Ectodermal cell (in vitro differentiated cells): ENCODE data around the gene JAZF1.

Source experiments
- H3K27ac ChIP-seq: 2 replicates; pipeline ENCODE4 v1.7.0; 2013; ENCODE audit warnings: mild to moderate bottlenecking, low read depth, low read length; ENCODE audit not compliant: insufficient read depth, poor library complexity, severe bottlenecking
- H3K27me3 ChIP-seq: 2 replicates; pipeline ENCODE4 v1.7.0; 2013; ENCODE audit warnings: mild to moderate bottlenecking, low read length; ENCODE audit not compliant: insufficient read depth, control insufficient read depth, poor library complexity, severe bottlenecking
- H3K36me3 ChIP-seq: one replicate; pipeline ENCODE4 v1.7.0; 2013; ENCODE audit warnings: low read length; ENCODE audit not compliant: control insufficient read depth, insufficient read depth
- H3K4me1 ChIP-seq: one replicate; pipeline ENCODE4 v1.7.0; 2013; ENCODE audit warnings: low read length; ENCODE audit not compliant: control insufficient read depth, insufficient read depth
- H3K4me3 ChIP-seq: 2 replicates; pipeline ENCODE4 v1.7.0; 2013; ENCODE audit warnings: low read depth, low read length, control low read depth; ENCODE audit not compliant: insufficient read depth
- H3K9me3 ChIP-seq: 2 replicates; pipeline ENCODE4 v1.7.0; 2013; ENCODE audit warnings: mild to moderate bottlenecking, low read length, moderate library complexity; ENCODE audit not compliant: control insufficient read depth
- WGBS, 2 experiments: methylation state at CpG; one replicate each; pipeline ENCODE4 v1.1.7; 2013; ENCODE audit warnings: missing lambda C conversion rate in 2 of 2; 5-methylcytosine and 5-hydroxymethylcytosine counted together

Gene JAZF1

GRCh38 chr7:27875061-27875460 is 305.5 kb downstream of the JAZF1 start:
- Histone ChIP-seq H3K27ac (no peak overlapping the region), H3K27me3 (no peaks in the 10 kb centered on the region), H3K36me3 (no peaks in the 10 kb centered on the region), H3K4me1 (no peaks in the 10 kb centered on the region), H3K9me3 (no peaks in the 10 kb centered on the region), H3K4me3 (no peak overlapping the region)
- WGBS, 2 experiments = 94% methylated on average over 9 of the region's 9 CpGs

GRCh38 chr7:27873981-27874957 is 306.3 kb downstream of the JAZF1 start:
- Histone ChIP-seq H3K36me3 (no peaks in the 10 kb centered on the region), H3K27ac (no peak overlapping the region), H3K27me3 (no peaks in the 10 kb centered on the region), H3K9me3 (no peaks in the 10 kb centered on the region), H3K4me1 (no peaks in the 10 kb centered on the region), H3K4me3 (no peak overlapping the region)
- 88 to 91% methylated on average over 13 of the region's 13 CpGs for WGBS, 2 experiments

- no peaks in the 10 kb centered on the region for H3K36me3 ChIP-seq
- H3K27me3 ChIP-seq = no peaks in the 10 kb centered on the region
- H3K4me1 ChIP-seq = no peaks in the 10 kb centered on the region
- H3K4me3 ChIP-seq = no peak overlapping the region
- H3K27ac ChIP-seq = no peak overlapping the region
- no peaks in the 10 kb centered on the region for H3K9me3 ChIP-seq
- WGBS, 2 experiments = 88 to 94% methylated on average over 16 to 17 of the region's 17 CpGs
Measured at GRCh38 chr7:27872356-27873275, 308.0 kb downstream of the JAZF1 start.

DNA sequence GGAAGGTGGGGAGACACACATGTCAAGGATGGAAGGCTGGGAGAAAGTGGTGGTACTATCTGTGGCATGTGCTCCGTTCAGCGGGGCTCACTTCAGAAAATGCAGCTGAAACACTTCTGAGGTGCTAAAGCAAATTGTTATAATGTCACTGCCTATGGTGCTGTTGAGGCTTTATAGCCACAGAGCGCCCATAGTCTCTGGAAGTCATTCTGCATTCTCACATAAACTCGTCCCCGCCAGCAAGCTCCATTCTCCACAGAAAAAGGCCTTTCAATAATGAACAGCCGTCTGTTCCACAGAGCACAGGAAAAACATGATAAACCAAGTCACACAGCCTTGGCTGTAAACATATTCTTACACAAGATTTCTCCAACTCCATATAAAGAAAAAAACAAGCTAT is 308.7 kb downstream of the JAZF1 start:
- Histone ChIP-seq H3K27ac (no peak overlapping the region), H3K4me1 (no peaks in the 10 kb centered on the region), H3K27me3 (no peaks in the 10 kb centered on the region), H3K36me3 (no peaks in the 10 kb centered on the region), H3K9me3 (no peaks in the 10 kb centered on the region), H3K4me3 (no peak overlapping the region)
- 84 to 87% methylated on average over 6 of the region's 6 CpGs for WGBS, 2 experiments

DNA sequence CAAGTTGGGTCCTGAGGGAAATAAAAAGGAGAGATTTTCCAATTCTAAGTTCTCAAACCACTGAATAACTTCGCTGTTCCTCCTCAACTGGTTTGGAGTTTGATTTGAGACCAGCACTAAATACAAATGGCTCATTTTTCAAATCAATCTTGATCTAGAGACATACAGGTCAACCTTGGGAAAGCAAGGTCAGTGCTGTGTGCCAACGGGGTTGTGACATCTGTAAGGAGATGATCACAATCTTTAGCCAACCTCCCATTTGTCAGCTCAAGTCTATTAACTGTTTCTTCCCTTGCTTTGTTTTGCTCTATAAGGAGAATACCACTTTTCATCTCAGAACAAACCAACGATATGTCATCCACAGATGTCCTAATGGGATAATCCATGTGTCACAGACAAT is 309.5 kb downstream of the JAZF1 start:
- Histone ChIP-seq H3K4me3 (no peak overlapping the region), H3K9me3 (no peaks in the 10 kb centered on the region), H3K36me3 (no peaks in the 10 kb centered on the region), H3K4me1 (no peaks in the 10 kb centered on the region), H3K27me3 (no peaks in the 10 kb centered on the region), H3K27ac (no peak overlapping the region)
- 89 to 95% methylated on average over 3 of the region's 3 CpGs for WGBS, 2 experiments

DNA sequence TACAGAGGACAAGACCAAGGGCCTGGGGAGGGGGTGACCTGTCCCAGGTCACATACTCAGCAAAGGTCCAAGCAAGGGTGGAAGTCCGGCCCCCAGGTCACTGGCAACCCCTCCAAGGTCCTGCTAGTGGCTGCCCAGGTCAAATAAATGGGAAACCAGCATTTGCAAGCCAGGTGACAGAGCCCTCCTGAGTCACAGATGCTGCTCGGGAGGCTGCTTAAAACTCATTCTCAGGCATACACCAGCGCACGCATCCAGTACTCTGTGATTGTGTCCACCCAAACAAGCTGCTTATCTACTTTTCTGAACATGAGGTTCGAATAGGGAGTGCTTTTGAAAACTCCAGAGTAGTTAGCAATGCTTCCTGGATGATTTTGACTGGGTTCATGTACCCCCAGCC is 310.0 kb downstream of the JAZF1 start:
- no peaks in the 10 kb centered on the region for H3K27me3 ChIP-seq
- no peak overlapping the region for H3K4me3 ChIP-seq
- no peak overlapping the region for H3K27ac ChIP-seq
- no peaks in the 10 kb centered on the region for H3K36me3 ChIP-seq
- 96 to 97% methylated on average over 5 of the region's 5 CpGs for WGBS, 2 experiments
- no peaks in the 10 kb centered on the region for H3K4me1 ChIP-seq
- H3K9me3 ChIP-seq = no peaks in the 10 kb centered on the region

DNA sequence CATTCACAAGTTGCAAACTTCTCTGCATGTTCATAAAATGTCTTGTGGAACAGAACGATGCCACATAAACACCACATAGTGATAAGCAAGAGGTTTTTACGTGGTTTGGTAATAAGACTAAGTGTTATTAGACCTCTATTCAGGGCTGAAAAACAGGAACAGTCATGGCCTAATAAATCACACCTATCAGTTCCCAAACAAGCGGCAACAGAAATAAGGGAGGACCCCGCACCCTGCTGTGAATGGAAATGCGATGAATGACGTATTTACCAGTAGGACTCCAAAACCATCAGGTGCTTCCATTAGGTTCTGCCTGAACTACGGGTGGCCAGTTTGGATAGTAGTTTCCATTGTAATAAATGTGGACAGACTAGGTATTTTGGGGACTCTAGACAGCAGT is 311.5 kb downstream of the JAZF1 start:
- Histone ChIP-seq H3K4me3 (no peak overlapping the region), H3K4me1 (no peaks in the 10 kb centered on the region), H3K27me3 (no peaks in the 10 kb centered on the region), H3K27ac (no peak overlapping the region), H3K9me3 (no peaks in the 10 kb centered on the region), H3K36me3 (no peaks in the 10 kb centered on the region)
- WGBS, 2 experiments = 93 to 95% methylated on average over 5 to 7 of the region's 7 CpGs

GRCh38 chr7:27868131-27868550 is 312.5 kb downstream of the JAZF1 start:
- Histone ChIP-seq H3K9me3 (no peaks in the 10 kb centered on the region), H3K4me3 (no peak overlapping the region), H3K27me3 (no peaks in the 10 kb centered on the region), H3K36me3 (no peaks in the 10 kb centered on the region), H3K27ac (no peak overlapping the region), H3K4me1 (no peaks in the 10 kb centered on the region)
- WGBS, 2 experiments = 91 to 95% methylated on average over 15 of the region's 15 CpGs

DNA sequence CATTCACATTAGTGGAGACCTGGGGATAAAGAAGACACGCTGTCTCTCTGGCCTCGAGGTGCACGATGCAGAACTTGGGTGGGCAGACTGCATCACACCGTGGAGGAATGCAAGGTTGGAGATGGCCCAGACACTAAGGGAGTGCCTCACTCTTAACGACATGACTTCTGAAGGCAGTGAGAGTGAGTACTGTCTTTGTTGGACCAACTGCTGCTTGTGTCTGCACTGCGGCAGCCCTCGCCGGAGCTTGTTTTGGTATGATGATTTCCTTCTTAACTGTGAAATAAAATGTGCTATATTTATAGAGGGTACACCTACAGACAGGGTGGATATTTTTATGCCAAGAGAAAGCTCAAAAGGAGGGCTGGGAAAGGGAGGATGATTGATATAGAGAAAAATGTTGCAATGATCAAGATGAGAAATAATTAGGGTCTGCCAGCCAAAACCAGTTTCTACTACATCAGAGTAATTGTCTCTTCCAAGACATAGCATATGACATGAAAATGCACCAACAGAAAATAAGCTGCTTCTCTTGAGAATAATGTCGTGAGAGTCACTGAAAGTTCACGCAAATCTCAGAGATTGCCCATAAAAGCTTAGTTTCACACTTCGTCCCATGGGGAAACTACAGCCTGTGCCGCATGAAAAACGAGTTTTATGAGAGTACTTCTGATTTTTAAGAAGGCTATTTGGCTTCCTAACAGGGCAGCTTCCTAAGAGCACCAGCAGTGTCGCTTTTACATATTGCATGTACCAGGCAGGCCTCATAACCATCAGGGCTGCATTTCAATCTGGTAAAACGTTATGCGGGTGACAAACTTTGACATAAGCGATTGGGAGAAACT is 313.5 kb downstream of the JAZF1 start:
- H3K27ac ChIP-seq = no peak overlapping the region
- 92 to 93% methylated on average over 17 of the region's 17 CpGs for WGBS, 2 experiments
- no peak overlapping the region for H3K4me3 ChIP-seq
- no peaks in the 10 kb centered on the region for H3K27me3 ChIP-seq
- no peaks in the 10 kb centered on the region for H3K36me3 ChIP-seq
- no peaks in the 10 kb centered on the region for H3K4me1 ChIP-seq
- no peaks in the 10 kb centered on the region for H3K9me3 ChIP-seq
